ENCODE results near the gene FAM3A. TPM values are rescaled to one million over a fixed set of nuclear protein-coding genes. Genes with fewer than 3 reads are reported as not detected.
"Not testable (repeated sequence)": the region's sequence is repeated elsewhere in the genome, so short reads cannot be mapped to it uniquely, and the experiment has no call there.

Gene FAM3A
- total RNA-seq, 2 experiments from 2014 or later, result 42.3 to 45.4 TPM

DNA sequence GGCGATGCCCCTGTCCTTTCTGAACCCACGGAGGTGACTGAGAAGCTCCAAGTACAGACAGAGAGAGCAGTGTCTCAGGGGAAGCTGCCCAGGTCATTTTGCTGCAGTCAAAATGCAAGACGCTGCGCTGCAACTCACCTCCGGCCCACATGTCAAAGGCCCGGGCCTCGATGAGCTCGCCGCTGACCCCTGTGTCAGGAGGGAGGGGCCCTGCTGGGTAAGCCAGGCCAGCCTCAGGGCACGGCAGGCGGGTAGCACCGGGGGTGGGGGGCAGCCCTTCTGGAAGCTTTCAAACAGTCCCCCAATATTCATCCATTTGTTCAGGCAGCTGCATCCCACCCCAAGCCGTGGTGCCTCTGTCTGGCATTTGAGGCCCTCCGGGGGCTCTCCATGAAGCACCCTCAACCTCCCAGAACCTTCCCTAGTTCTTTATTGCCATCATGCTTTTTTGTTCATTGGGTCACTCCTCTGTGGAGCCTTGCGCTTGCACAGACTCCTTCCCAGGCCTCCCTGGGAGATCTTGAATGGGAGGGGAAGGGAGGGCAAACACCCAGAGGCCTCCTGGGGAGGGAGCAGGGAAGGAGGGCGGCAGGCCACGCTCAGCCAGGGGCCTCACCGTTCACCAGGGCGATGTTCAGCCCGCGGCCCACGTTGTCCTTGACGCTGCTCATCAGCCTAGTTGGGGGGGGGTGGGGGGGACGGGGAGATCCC is 8.2 kb downstream of the FAM3A start:
- Mint-ChIP-seq H3K27me3 (no peaks in the 10 kb centered on the region), H3K4me1 (peaks cover 14% of the 10 kb centered on the region), H3K4me3 (no peak overlapping the region), H3K27ac (no peak overlapping the region), H3K36me3 (peaks cover 13% of the 10 kb centered on the region), H3K9me3 (peaks cover 1% of the 10 kb centered on the region)
- ATAC-seq (ENCODE audit: low read depth), result no peak
- POLR2A ChIA-PET, result no interaction called here
- no peak for DNase-seq

- ATAC-seq (ENCODE audit: low read depth) (no peak), DNase-seq (no peak)
- H3K4me3 Mint-ChIP-seq, result no peak overlapping the region
- H3K36me3 Mint-ChIP-seq, result peaks cover 13% of the 10 kb centered on the region
- peaks cover 11% of the 10 kb centered on the region for H3K4me1 Mint-ChIP-seq
- peaks cover 1% of the 10 kb centered on the region for H3K9me3 Mint-ChIP-seq
- H3K27me3 Mint-ChIP-seq, result no peaks in the 10 kb centered on the region
- H3K27ac Mint-ChIP-seq, result no peak overlapping the region
- POLR2A ChIA-PET, result no interaction called here
Measured at GRCh38 chrX:154506483-154507332, 9.3 kb downstream of the FAM3A start.

DNA sequence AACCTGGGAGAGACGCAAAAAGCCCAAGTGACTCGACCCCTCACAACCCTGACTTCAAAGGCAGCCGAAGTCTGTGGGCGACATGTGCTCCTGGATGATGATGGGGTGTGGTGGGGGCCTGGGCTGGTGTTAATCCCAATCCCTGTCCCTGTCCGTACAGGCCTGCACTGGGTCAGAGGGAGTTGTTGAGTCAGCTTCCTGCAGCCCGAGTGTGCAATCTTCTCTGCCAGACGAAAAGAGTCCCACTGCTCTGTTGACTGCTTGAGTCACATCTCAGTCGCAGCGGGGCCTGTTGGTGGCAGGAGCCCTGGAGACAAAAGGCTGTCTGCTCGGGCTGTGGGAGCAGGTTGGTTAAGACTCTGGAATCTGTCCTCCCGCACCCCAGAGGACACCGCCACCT is 10.3 kb downstream of the FAM3A start:
- ATAC-seq (ENCODE audit: low read depth) (no peak), DNase-seq (no peak)
- no peaks in the 10 kb centered on the region for H3K27me3 Mint-ChIP-seq
- peaks cover 1% of the 10 kb centered on the region for H3K9me3 Mint-ChIP-seq
- POLR2A ChIA-PET, result no interaction called here
- no peak overlapping the region for H3K4me3 Mint-ChIP-seq
- peaks cover 4% of the 10 kb centered on the region for H3K4me1 Mint-ChIP-seq
- H3K27ac Mint-ChIP-seq, result no peak overlapping the region
- H3K36me3 Mint-ChIP-seq, result peaks cover 11% of the 10 kb centered on the region

DNA sequence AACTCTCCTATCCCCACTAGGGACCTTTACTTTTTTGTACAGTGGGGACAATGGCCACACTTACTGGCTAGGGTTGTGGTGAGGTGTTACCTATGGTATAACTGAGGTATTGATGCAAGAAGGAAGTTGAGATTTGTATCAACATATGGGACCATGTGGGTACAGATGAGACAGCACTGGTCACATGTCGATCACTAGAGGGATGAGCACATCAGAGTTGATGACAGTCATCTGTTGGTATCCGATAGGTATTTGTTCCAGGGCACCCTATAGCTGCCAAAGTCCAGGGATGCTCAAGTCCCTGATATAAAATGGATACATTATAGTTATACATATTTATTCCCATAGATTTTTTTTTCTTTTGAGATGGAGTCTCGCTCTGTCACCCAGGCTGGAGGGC is 13.0 kb downstream of the FAM3A start:
- H3K9me3 Mint-ChIP-seq, result no peaks in the 10 kb centered on the region
- H3K4me1 Mint-ChIP-seq, result no peaks in the 10 kb centered on the region
- ATAC-seq (ENCODE audit: low read depth) (no peak), DNase-seq (no peak)
- H3K27ac Mint-ChIP-seq, result no peak overlapping the region
- H3K4me3 Mint-ChIP-seq, result no peak overlapping the region
- POLR2A ChIA-PET, result no interaction called here
- H3K27me3 Mint-ChIP-seq, result no peaks in the 10 kb centered on the region
- no peaks in the 10 kb centered on the region for H3K36me3 Mint-ChIP-seq

DNA sequence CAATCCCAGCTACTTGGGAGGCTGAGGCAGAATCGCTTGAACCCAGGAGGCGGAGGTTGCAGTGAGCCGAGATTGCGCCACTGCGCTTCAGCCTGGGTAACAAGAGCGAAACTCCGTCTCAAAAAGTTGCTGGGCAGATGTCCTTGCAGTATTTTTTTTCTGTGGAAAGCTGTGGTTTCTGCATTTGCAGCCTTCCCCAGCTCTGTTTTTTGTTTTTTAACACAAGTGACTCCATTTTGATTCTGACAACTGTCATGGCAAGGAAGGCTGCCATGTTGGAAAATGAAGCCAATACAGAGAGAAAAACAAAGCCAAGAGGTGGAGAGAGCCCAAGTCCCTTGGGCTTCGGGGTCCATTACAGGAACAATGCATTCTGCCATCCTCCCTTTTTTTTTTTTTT is 13.9 kb downstream of the FAM3A start:
- Mint-ChIP-seq H3K27me3 (no peaks in the 10 kb centered on the region), H3K27ac (no peak overlapping the region), H3K9me3 (no peaks in the 10 kb centered on the region), H3K4me3 (no peak overlapping the region), H3K4me1 (peaks cover 3% of the 10 kb centered on the region), H3K36me3 (no peaks in the 10 kb centered on the region)
- no peak for ATAC-seq (ENCODE audit: low read depth)
- POLR2A ChIA-PET, result interaction anchor here (0.7 kb wide), 3 partner anchors 9 to 37 kb away, joined by 4 to 5 read pairs (median 4); partner anchors contain the start of gene UBL4A
- no peak for DNase-seq

DNA sequence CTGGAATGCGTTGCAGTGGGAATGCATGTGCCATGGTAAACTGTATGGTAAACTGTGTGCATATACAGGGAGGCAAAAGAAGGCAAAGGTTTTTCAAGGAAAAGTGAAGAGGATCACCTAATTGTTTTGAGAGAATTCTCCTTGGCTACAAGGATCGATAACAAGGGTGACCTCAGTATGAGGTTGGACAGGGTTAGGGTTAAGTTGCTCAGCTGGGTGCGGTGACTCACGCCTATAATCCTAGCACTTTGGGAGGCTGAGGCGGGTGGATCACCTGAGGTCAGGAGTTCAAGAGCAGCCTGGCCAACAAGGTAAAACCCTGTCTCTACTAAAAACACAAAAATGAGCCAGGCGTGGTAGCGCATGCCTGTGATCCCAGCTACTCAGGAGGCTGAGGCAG is 14.6 kb downstream of the FAM3A start:
- not testable (repeated sequence) for H3K4me1 Mint-ChIP-seq; DNase-seq; H3K36me3 Mint-ChIP-seq; H3K4me3 Mint-ChIP-seq; ATAC-seq (ENCODE audit: low read depth); H3K9me3 Mint-ChIP-seq; H3K27me3 Mint-ChIP-seq; H3K27ac Mint-ChIP-seq
- POLR2A ChIA-PET, result interaction anchor here (0.7 kb wide), 1 partner anchor 15 kb away, joined by 4 read pairs; the partner anchor contains the start of gene UBL4A

GRCh38 chrX:154496591-154497137 is 19.4 kb downstream of the FAM3A start:
- not testable (repeated sequence) for DNase-seq; ATAC-seq (ENCODE audit: low read depth); H3K36me3 Mint-ChIP-seq; H3K27me3 Mint-ChIP-seq; H3K4me1 Mint-ChIP-seq; H3K9me3 Mint-ChIP-seq; H3K4me3 Mint-ChIP-seq; H3K27ac Mint-ChIP-seq
- POLR2A ChIA-PET, result interaction anchor here (1.4 kb wide), 1 partner anchor 10 kb away, joined by 4 read pairs; the partner anchor contains the start of gene UBL4A

DNA sequence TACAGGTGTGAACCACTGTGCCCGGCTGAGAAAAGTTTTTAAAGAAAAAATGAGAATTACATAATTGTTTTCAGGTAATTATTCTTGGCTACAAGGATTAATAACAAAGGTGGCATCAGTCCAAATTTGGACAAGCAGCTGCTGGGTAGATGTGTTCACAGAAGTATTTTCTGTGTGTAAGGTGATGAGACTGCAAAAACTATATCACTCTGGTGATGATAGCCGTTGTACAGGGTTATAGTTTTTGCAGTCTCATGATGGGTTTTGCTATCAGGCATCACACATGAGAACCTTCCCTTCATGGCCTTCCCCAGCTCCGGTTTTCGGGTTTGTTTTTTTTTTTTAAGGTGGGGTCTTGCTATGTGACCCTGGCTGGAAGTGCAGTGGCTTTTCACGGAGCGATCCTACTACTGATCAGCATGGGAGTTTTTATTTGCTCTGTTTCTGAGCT is 20.5 kb downstream of the FAM3A start:
- Mint-ChIP-seq H3K27ac (no peak overlapping the region), H3K36me3 (no peaks in the 10 kb centered on the region), H3K9me3 (no peaks in the 10 kb centered on the region), H3K27me3 (no peaks in the 10 kb centered on the region), H3K4me1 (peaks cover 5% of the 10 kb centered on the region), H3K4me3 (no peak overlapping the region)
- DNase-seq (no peak), ATAC-seq (ENCODE audit: low read depth) (no peak)
- POLR2A ChIA-PET, result interaction anchor here (0.6 kb wide), 1 partner anchor 118 kb away, joined by 3 read pairs; no protein-coding TSS in a partner anchor

GRCh38 chrX:154494715-154495114 is 21.3 kb downstream of the FAM3A start:
- peaks cover 5% of the 10 kb centered on the region for H3K4me1 Mint-ChIP-seq
- DNase-seq (no peak), ATAC-seq (ENCODE audit: low read depth) (no peak)
- POLR2A ChIA-PET, result no interaction called here
- no peaks in the 10 kb centered on the region for H3K27me3 Mint-ChIP-seq
- H3K4me3 Mint-ChIP-seq, result no peak overlapping the region
- no peaks in the 10 kb centered on the region for H3K9me3 Mint-ChIP-seq
- H3K27ac Mint-ChIP-seq, result no peak overlapping the region
- peaks cover under 1% of the 10 kb centered on the region for H3K36me3 Mint-ChIP-seq

DNA sequence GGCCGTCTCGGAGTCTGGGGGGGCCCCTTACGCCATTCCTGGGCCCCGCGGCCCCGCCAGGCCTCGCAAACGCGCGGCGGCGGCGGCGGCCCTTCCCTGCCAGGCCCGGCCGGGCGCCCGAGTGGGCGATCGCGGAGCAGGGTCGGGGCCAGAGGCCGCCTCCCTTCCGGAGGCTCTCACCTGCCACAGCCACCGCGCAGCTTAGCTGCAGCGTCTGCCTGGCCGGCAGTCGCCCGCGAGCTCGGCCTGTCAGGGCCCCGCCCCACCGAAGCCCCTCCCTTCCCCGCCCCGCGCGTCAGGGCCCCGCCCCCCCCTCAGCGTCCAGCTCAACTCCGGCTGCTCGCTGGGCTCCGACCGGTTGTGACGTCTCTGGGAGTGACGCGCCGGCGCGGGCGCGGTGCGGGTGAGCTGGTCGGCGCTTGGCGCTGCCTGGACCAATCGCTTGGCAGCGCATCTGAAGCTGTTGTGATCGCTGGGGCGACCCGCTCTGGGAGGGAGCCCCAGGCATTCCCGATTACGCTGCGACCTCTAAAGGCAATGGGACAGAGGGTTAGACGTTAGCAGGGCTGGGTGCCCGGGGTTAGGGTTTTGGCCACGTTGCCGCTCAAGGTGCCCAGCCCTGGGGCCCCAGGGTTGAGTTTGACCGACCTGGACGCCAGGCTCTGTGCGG is 25.5 kb downstream of the FAM3A start, which contains the start of gene SLC10A3:
Gene SLC10A3, minus strand, starts transcription at position 216 of the 670 bp plus-strand sequence. CDS start 1,689 bp downstream, outside the sequence.
- H3K36me3 Mint-ChIP-seq, result peaks cover 2% of the 10 kb centered on the region
- POLR2A ChIA-PET, result interaction anchor here (0.8 to 3.3 kb wide), 20 partner anchors 9 to 470 kb away, joined by 3 to 32 read pairs (median 6); partner anchors contain the start of genes ATP6AP1, DNASE1L1, FAM3A and IKBKG
- H3K27ac Mint-ChIP-seq, result peak within 1 kb of the TSS; percentile 92
- DNase-seq (peak; percentile 87), ATAC-seq (ENCODE audit: low read depth) (peak; percentile 87)
- H3K27me3 Mint-ChIP-seq, result no peaks in the 10 kb centered on the region
- H3K4me3 Mint-ChIP-seq, result peak within 1 kb of the TSS; percentile 90
- no peaks in the 10 kb centered on the region for H3K9me3 Mint-ChIP-seq
- H3K4me1 Mint-ChIP-seq, result peaks cover 6% of the 10 kb centered on the region

GRCh38 chrX:154490021-154490413 is 26.0 kb downstream of the FAM3A start:
- H3K4me1 Mint-ChIP-seq, result peaks cover 6% of the 10 kb centered on the region
- ATAC-seq (ENCODE audit: low read depth) (peak; percentile 37), DNase-seq (no peak)
- H3K27me3 Mint-ChIP-seq, result no peaks in the 10 kb centered on the region
- H3K36me3 Mint-ChIP-seq, result peaks cover 2% of the 10 kb centered on the region
- peak overlapping the region; percentile 87 for H3K4me3 Mint-ChIP-seq
- H3K27ac Mint-ChIP-seq, result peak overlapping the region; percentile 89
- H3K9me3 Mint-ChIP-seq, result no peaks in the 10 kb centered on the region
- POLR2A ChIA-PET, result interaction anchor here (0.7 to 3.3 kb wide), 21 partner anchors 9 to 523 kb away, joined by 3 to 32 read pairs (median 5); partner anchors contain the start of genes ATP6AP1, DNASE1L1, FAM3A and IKBKG

- peaks cover 6% of the 10 kb centered on the region for H3K4me1 Mint-ChIP-seq
- no peaks in the 10 kb centered on the region for H3K27me3 Mint-ChIP-seq
- ATAC-seq (ENCODE audit: low read depth) (no peak), DNase-seq (no peak)
- peak overlapping the region; percentile 89 for H3K27ac Mint-ChIP-seq
- no peaks in the 10 kb centered on the region for H3K9me3 Mint-ChIP-seq
- POLR2A ChIA-PET, result interaction anchor here (0.7 to 3.3 kb wide), 12 partner anchors 9 to 522 kb away, joined by 3 to 32 read pairs (median 10); partner anchors contain the start of genes ATP6AP1, FAM3A, PLXNA3 and RPL10
- H3K4me3 Mint-ChIP-seq, result peak overlapping the region; percentile 87
- H3K36me3 Mint-ChIP-seq, result peaks cover 2% of the 10 kb centered on the region
Measured at GRCh38 chrX:154489182-154489581, 26.9 kb downstream of the FAM3A start.
